Measurements from ENCODE around the gene SIRT7.

Gene SIRT7

DNA sequence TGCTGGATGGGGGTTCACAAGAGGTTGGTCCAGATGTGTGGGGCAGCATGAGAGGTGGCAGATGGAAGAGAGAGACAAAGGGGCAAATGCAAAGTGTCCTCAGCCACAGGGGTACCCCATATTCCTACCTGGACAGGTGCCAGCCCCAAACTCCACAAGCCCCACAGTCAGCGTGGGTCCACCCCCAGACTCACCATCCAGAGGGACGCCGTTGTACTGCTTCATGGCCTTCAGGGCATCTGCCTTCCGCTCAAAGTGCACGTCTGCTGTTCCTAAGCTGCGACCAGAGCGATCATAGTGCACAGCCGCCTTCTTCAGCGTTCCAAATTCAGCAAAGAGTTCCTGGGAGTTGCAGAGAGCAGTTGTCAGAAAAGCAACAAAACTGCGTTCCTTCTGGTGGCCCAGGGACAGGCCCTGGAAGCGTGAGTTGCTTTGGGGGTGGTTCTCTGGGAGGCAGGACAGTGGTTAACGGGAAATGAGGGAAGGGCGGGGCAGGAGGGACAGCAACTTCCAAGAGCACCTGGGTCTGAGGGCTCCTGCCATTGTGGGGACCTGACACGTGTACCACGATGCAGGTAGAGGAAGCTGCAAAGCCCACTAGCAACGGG, 28.9 kb downstream of the SIRT7 start:
- Mint-ChIP-seq H3K4me3 (peak overlapping the region; percentile 83 to 87 (median 85)), H3K36me3 (ENCODE audit: low read depth) (peaks cover 44% of the 10 kb centered on the region), H3K27ac (peak overlapping the region in 2 of 3 experiments; percentile 24 to 41), H3K9me3 (no peaks in the 10 kb centered on the region), H3K27me3 (ENCODE audit: low read depth) (no peaks in the 10 kb centered on the region), H3K4me1 (peaks cover 4% of the 10 kb centered on the region)
- TF ChIP-seq, protein P1, sequence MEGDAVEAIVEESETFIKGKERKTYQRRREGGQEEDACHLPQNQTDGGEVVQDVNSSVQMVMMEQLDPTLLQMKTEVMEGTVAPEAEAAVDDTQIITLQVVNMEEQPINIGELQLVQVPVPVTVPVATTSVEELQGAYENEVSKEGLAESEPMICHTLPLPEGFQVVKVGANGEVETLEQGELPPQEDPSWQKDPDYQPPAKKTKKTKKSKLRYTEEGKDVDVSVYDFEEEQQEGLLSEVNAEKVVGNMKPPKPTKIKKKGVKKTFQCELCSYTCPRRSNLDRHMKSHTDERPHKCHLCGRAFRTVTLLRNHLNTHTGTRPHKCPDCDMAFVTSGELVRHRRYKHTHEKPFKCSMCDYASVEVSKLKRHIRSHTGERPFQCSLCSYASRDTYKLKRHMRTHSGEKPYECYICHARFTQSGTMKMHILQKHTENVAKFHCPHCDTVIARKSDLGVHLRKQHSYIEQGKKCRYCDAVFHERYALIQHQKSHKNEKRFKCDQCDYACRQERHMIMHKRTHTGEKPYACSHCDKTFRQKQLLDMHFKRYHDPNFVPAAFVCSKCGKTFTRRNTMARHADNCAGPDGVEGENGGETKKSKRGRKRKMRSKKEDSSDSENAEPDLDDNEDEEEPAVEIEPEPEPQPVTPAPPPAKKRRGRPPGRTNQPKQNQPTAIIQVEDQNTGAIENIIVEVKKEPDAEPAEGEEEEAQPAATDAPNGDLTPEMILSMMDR (IDR thresholded peaks at IDR 0.05; ENCODE audit: unreplicated experiment in 3 of 3) = no peak

GRCh38 chr17:81888105-81888987, 29.6 kb downstream of the SIRT7 start:
- Mint-ChIP-seq H3K27ac (no peak overlapping the region), H3K9me3 (no peaks in the 10 kb centered on the region), H3K27me3 (ENCODE audit: low read depth) (no peaks in the 10 kb centered on the region), H3K4me1 (peaks cover 4% of the 10 kb centered on the region), H3K36me3 (ENCODE audit: low read depth) (peaks cover 46% of the 10 kb centered on the region), H3K4me3 (peak overlapping the region; percentile 74 to 87 (median 85))
- TF ChIP-seq, protein P1 (IDR thresholded peaks at IDR 0.05; ENCODE audit: unreplicated experiment in 3 of 3) = no peak

DNA sequence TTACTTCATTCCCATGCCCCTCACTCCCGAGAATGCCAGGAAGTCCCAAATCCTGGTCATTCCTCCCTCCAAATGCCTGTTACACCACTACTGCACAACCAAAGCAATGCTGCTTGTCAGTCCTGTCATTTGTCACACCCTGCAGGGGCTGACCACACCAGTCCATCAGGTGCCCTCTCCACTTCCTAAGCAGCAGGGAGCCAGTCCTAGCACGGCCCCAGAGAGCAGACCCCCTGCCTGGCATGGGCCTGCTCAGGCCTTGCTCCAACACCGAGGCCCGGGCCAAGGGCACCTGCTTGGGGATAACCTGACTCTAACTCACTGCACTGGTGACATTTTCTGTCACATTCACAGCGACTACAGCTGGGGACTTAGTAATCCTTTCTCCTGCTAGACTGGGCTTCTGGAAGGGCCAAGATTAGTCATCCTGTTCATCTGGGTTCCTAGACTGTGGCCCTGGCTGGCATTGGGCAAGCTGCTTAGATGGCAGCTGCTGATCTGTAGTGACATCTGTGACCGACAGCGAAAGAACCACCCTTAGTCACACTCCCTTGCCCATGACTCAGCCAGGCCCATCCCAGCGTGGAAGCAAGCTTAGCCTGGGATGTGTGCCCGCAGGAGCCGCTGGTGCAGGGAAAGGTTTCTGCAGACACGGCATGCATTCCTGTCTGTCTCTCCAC, 32.0 kb downstream of the SIRT7 start:
- Mint-ChIP-seq H3K4me1 (peaks cover 4% of the 10 kb centered on the region), H3K27me3 (ENCODE audit: low read depth) (no peaks in the 10 kb centered on the region), H3K4me3 (peak overlapping the region in 1 of 3 experiments; percentile 45), H3K9me3 (no peaks in the 10 kb centered on the region), H3K36me3 (ENCODE audit: low read depth) (peaks cover 58% of the 10 kb centered on the region), H3K27ac (no peak overlapping the region)
- TF ChIP-seq, protein P1 (IDR thresholded peaks at IDR 0.05; ENCODE audit: unreplicated experiment in 3 of 3) = no peak

DNA sequence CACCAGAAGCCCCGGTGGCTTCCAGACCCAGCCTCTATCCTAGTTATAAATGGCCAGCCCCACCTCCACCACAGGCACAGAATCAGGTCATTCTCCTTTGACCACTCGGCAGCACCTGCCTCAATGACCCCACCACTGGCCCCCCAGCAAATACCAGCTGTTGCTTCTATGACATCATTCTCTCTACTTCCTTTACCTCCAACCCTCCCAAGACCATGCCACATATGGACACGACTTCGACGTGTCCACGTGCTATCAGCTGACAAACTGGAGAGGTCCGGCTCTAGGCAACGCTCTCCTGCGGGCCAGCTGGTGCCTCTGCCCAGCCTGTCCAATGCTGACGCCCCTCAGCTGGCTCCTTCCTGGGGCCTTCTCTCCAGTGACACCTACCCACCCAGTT, 32.5 kb downstream of the SIRT7 start:
- H3K4me3 Mint-ChIP-seq = peak overlapping the region in 2 of 3 experiments; percentile 19 to 45
- H3K4me1 Mint-ChIP-seq = peaks cover 4% of the 10 kb centered on the region
- H3K36me3 Mint-ChIP-seq (ENCODE audit: low read depth) = peaks cover 60% of the 10 kb centered on the region
- TF ChIP-seq, protein P1 (IDR thresholded peaks at IDR 0.05; ENCODE audit: unreplicated experiment in 3 of 3) = no peak
- H3K27me3 Mint-ChIP-seq (ENCODE audit: low read depth) = no peaks in the 10 kb centered on the region
- no peaks in the 10 kb centered on the region for H3K9me3 Mint-ChIP-seq
- no peak overlapping the region for H3K27ac Mint-ChIP-seq

GRCh38 chr17:81884968-81885367, 33.0 kb downstream of the SIRT7 start:
- peaks cover 4% of the 10 kb centered on the region for H3K4me1 Mint-ChIP-seq
- no peaks in the 10 kb centered on the region for H3K9me3 Mint-ChIP-seq
- no peak overlapping the region for H3K4me3 Mint-ChIP-seq
- H3K27ac Mint-ChIP-seq = no peak overlapping the region
- no peaks in the 10 kb centered on the region for H3K27me3 Mint-ChIP-seq (ENCODE audit: low read depth)
- TF ChIP-seq, protein P1 (IDR thresholded peaks at IDR 0.05; ENCODE audit: unreplicated experiment in 3 of 3) = no peak
- H3K36me3 Mint-ChIP-seq (ENCODE audit: low read depth) = peaks cover 60% of the 10 kb centered on the region

Data from nephron (organoid).